Measurements from ENCODE around the gene GTPBP4. TPM values are rescaled to one million over a fixed set of nuclear protein-coding genes. Genes with fewer than 3 reads are reported as not detected.

Gene GTPBP4
- total RNA-seq: 45.0 and 74.4 TPM in 2 replicates

DNA sequence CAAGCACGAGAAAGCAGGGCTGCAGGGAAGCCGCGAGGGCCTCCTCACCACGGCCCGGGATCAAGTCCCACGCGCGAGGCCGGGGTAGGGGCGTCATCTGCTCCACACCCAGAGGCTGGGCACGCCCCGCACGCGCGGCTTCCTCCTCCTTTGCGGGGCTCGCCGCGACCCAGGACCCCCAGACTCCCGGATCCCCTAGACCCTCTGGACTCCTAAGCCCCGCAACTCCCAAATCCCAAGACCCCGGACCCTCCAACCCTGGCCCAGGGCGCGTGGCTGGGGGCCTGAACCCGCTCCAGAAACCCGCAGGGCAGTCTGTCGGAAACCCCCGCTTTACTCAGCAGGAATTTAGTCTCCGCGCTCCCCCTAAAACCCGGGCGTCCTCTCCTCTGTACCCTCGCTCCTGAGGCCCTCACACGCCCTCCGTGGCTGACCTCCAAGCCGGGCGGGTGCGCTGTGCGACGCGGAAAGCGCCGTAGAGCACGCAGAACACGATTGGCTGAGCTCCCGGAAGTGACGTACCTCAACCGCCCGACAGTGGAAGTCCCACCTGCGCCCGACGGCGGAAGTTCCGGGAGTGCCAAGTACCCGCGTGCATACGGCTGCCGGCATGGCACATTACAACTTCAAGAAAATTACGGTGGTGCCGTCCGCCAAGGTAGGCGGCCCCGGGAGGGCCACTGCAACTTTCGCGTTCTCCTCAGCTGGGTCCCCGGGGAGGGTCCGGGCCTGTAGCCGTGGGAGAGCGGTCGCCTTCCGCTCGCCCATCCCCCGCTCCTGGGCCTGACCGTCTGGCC is at the start of gene GTPBP4:
TSS of gene GTPBP4 (plus strand) at position 565 of the 797 bp plus-strand sequence. CDS start at position 611, 46 bp downstream.
- TF ChIP-seq, protein P1, sequence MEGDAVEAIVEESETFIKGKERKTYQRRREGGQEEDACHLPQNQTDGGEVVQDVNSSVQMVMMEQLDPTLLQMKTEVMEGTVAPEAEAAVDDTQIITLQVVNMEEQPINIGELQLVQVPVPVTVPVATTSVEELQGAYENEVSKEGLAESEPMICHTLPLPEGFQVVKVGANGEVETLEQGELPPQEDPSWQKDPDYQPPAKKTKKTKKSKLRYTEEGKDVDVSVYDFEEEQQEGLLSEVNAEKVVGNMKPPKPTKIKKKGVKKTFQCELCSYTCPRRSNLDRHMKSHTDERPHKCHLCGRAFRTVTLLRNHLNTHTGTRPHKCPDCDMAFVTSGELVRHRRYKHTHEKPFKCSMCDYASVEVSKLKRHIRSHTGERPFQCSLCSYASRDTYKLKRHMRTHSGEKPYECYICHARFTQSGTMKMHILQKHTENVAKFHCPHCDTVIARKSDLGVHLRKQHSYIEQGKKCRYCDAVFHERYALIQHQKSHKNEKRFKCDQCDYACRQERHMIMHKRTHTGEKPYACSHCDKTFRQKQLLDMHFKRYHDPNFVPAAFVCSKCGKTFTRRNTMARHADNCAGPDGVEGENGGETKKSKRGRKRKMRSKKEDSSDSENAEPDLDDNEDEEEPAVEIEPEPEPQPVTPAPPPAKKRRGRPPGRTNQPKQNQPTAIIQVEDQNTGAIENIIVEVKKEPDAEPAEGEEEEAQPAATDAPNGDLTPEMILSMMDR (IDR thresholded peaks at IDR 0.05; ENCODE audit: insufficient read depth, low read length, severe bottlenecking): peak; percentile 39
- no peaks in the 10 kb centered on the region for H3K27me3 ChIP-seq (ENCODE audit: control insufficient read depth, insufficient read depth, low read length)
- H3K36me3 ChIP-seq (ENCODE audit: control insufficient read depth, insufficient read depth, low read length): peaks cover 9% of the 10 kb centered on the region
- DNase-seq (ENCODE audit: low read depth) (peak; percentile 88), FAIRE-seq (no peak)
- H3K4me3 ChIP-seq (ENCODE audit: low read depth, low read length): peak within 1 kb of the TSS; percentile 85

DNA sequence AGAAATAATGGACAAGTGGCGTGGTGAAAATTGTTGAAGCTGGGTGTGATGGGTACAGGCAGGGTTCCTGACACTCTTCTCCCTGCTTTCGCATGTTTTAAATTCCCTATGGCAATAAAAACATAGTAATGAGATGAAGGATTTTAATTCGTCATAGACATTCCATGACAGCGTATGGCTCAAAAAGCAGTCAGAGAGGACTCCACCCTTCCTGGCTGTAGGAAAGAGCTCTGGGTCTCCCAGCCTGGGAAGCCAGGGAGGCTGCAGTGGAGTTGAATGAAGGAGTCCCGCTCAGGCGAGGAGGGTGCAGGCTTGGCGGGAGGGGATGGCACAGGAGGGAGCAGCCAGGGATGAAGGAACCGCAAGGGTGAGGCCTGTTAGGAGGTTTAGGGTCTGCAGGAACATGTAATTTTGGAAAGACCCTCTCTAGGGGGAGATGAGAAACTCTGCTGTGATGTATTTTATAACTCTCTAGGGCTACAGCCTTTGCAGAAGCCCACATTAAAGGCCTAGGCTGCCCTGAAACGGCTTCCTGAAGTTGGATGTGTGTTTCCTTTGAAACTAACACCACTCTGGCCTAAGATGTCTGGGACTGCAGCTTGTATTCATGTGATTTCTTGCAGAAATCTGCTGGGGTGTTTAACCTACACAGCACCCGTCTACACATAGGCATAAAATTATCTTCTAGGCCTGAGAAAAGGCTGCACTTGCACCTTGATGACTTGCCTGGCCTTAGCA is 49.1 kb upstream of the GTPBP4 start:
- no peak for FAIRE-seq
- H3K27me3 ChIP-seq (ENCODE audit: control insufficient read depth, insufficient read depth, low read length): no peaks in the 10 kb centered on the region

DNA sequence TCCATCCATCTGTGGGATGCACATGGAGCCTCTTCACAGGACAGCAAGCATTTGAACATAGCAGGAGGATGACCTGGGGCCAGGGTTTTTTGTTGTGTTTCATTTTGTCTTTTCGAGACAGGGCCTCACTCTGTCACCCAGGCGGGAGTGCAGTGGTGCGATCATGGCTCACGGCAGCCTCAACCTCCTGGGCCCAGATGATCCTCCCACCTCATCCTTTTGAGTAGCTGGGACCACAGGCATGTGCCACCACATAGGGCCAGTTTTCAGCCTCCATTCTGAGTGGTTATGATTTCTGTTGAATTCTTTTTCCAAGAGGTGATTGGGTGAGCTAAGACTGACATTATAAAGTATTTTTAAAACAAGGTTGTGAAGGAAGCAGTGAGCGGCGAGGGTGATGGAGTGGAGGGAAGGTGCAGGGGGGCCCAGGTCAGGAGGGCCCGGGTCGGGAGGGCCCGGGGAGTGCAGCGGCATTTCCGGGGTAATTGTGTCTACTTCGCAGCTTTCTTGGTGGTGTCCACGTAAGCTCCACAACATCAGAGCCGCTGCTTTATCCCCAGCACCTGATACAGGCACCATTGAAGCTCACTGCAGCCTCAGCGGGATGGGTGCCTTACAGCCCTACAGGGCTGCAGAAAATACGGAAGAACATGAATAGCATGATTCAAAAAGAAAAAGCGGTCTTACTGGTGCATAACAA is 44.8 kb upstream of the GTPBP4 start:
- no peaks in the 10 kb centered on the region for H3K27me3 ChIP-seq (ENCODE audit: control insufficient read depth, insufficient read depth, low read length)
- no peak overlapping the region for H3K4me3 ChIP-seq (ENCODE audit: low read depth, low read length)
- FAIRE-seq: no peak
- H3K36me3 ChIP-seq (ENCODE audit: control insufficient read depth, insufficient read depth, low read length): no peaks in the 10 kb centered on the region
- no peak for DNase-seq (ENCODE audit: low read depth)
- TF ChIP-seq, protein P1 (IDR thresholded peaks at IDR 0.05; ENCODE audit: insufficient read depth, low read length, severe bottlenecking): no peak

More for the DNA sequence above, 49.1 kb upstream of the GTPBP4 start:
- Histone ChIP-seq H3K4me3 (ENCODE audit: low read depth, low read length) (no peak overlapping the region), H3K36me3 (ENCODE audit: control insufficient read depth, insufficient read depth, low read length) (no peaks in the 10 kb centered on the region)
- TF ChIP-seq, protein P1 (IDR thresholded peaks at IDR 0.05; ENCODE audit: insufficient read depth, low read length, severe bottlenecking): no peak
- DNase-seq (ENCODE audit: low read depth): no peak

DNA sequence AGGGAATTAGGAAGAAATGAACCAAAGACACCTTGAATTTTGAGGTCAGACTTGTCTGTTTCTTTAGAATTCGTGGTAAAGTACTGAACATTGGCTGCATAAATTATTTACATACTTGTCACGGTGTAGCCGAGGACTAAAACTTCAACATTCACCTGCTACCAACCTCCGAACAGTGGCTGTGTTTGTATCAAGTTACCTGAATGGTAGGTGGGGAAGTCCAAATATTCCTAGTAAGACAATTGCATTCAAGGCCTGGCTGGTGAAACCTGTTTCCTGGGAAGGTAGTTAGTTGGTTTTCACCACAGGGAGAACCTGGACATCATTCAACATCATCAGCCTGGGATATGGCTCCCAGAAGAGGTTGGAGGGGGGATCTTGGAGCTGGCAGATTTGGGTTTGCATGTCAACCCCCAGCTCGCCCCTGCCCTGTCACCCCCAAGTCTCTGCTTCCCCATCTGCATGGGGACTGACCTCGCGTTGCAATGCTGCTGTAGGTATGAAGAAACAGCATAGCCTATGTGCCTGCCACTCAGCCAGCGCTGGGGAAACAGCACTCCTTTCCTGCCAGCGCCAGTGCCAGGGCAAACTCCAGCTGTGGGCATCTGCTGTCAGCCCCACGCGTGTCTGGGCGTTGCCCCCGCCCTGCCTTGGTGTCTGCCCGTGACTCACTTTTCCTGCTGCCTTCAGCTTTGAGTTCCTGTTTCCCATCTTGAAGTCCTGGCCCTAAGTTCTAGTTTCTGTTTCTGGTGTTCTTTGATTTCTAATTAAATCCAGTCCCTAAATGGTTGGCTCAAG is 44.0 kb upstream of the GTPBP4 start:
- DNase-seq (ENCODE audit: low read depth) (peak; percentile 40), FAIRE-seq (no peak)
- Histone ChIP-seq H3K36me3 (ENCODE audit: control insufficient read depth, insufficient read depth, low read length) (no peaks in the 10 kb centered on the region), H3K27me3 (ENCODE audit: control insufficient read depth, insufficient read depth, low read length) (no peaks in the 10 kb centered on the region), H3K4me3 (ENCODE audit: low read depth, low read length) (no peak overlapping the region)
- TF ChIP-seq, protein P1 (IDR thresholded peaks at IDR 0.05; ENCODE audit: insufficient read depth, low read length, severe bottlenecking): no peak

DNA sequence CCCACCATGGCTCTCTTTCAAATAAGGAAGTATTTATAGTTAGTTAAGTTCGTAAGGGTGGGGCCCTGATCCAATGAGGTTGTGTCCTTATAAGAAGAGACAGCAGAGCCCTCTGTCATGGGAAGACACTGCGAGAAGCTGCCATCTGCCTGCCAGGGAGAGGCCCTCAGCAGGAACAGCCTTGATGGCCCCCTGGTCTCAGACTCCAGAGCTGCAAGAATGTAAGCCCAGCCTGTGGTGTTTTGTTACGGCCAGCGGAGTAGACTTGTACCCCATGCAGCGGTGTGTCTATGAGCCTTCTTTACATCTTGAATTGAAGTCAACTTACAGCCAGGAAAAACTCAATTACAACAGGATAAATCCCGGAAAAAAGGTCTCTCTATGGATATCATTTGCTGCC is 42.5 kb upstream of the GTPBP4 start:
- Histone ChIP-seq H3K36me3 (ENCODE audit: control insufficient read depth, insufficient read depth, low read length) (no peaks in the 10 kb centered on the region), H3K4me3 (ENCODE audit: low read depth, low read length) (no peak overlapping the region), H3K27me3 (ENCODE audit: control insufficient read depth, insufficient read depth, low read length) (no peaks in the 10 kb centered on the region)
- FAIRE-seq (no peak), DNase-seq (ENCODE audit: low read depth) (no peak)
- TF ChIP-seq, protein P1 (IDR thresholded peaks at IDR 0.05; ENCODE audit: insufficient read depth, low read length, severe bottlenecking): no peak
